T-helper 2 cell treated with Interferon-gamma antibody and Interleukin-4, amounts not matched to agents 5 μg/mL and 100 μg/mL, for 36 hours (primary cell): ENCODE measurements around the gene ADSL.

Experiments used
- DNase-seq: peaks from one replicate; pipeline ENCODE4 v3.0.0; 2021; ENCODE audit warnings: low spot score
- H3K27ac Mint-ChIP-seq: one replicate; pipeline ENCODE4 v1.8.0; 2021; ENCODE audit warnings: mild to moderate bottlenecking, mixed read lengths
- H3K27me3 Mint-ChIP-seq: one replicate; pipeline ENCODE4 v1.8.0; 2021; ENCODE audit warnings: low read depth, mixed read lengths
- H3K36me3 Mint-ChIP-seq: one replicate; pipeline ENCODE4 v1.8.0; 2021; ENCODE audit warnings: low read depth, mixed read lengths
- H3K4me1 Mint-ChIP-seq: one replicate; pipeline ENCODE4 v1.8.0; 2021; ENCODE audit warnings: low read depth, mixed read lengths
- H3K4me3 Mint-ChIP-seq: one replicate; pipeline ENCODE4 v1.8.0; 2022; ENCODE audit warnings: mild to moderate bottlenecking, moderate library complexity, mixed read lengths
- H3K9me3 Mint-ChIP-seq: one replicate; pipeline ENCODE4 v1.8.0; 2021; ENCODE audit warnings: mixed read lengths

The ADSL gene

GRCh38 chr22:40395607-40396006 is 49.3 kb downstream of the ADSL start:
- peaks cover 36% of the 10 kb centered on the region for H3K4me1 Mint-ChIP-seq
- no peak overlapping the region for H3K4me3 Mint-ChIP-seq
- DNase-seq = no peak
- no peak overlapping the region for H3K27ac Mint-ChIP-seq
- no peaks in the 10 kb centered on the region for H3K27me3 Mint-ChIP-seq
- H3K36me3 Mint-ChIP-seq = peaks cover 24% of the 10 kb centered on the region
- no peaks in the 10 kb centered on the region for H3K9me3 Mint-ChIP-seq

DNA sequence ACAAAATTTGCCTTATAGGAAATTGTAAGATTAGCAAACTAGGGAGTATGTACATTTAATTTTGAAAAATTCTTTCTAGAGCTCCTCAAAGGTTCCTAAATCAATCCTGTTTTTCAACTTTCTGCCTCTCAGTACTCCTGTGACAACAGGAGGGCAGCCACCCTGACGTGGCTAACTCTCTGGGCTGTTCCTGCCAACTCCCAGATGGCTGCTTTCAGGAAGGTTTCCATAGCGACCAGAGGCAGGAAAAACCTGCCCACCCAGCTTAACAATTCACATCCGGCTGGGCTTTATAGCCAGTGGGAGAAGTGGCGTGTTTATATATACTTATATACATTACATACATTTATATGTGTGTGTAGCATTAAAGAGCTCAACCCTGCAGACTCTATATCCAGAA is 50.6 kb downstream of the ADSL start:
- no peak overlapping the region for H3K27ac Mint-ChIP-seq
- peaks cover 29% of the 10 kb centered on the region for H3K36me3 Mint-ChIP-seq
- no peak for DNase-seq
- H3K4me1 Mint-ChIP-seq = peaks cover 45% of the 10 kb centered on the region
- H3K27me3 Mint-ChIP-seq = no peaks in the 10 kb centered on the region
- no peaks in the 10 kb centered on the region for H3K9me3 Mint-ChIP-seq
- H3K4me3 Mint-ChIP-seq = no peak overlapping the region

GRCh38 chr22:40397396-40397795 is 51.1 kb downstream of the ADSL start:
- no peak for DNase-seq
- H3K27ac Mint-ChIP-seq = peak overlapping the region; percentile 23
- peaks cover 46% of the 10 kb centered on the region for H3K4me1 Mint-ChIP-seq
- H3K9me3 Mint-ChIP-seq = no peaks in the 10 kb centered on the region
- peaks cover 34% of the 10 kb centered on the region for H3K36me3 Mint-ChIP-seq
- H3K4me3 Mint-ChIP-seq = no peak overlapping the region
- H3K27me3 Mint-ChIP-seq = no peaks in the 10 kb centered on the region

- peak overlapping the region; percentile 80 for H3K4me3 Mint-ChIP-seq
Measured at GRCh38 chr22:40399621-40400020, 53.3 kb downstream of the ADSL start.

GRCh38 chr22:40400159-40400558 is 53.9 kb downstream of the ADSL start:
- Mint-ChIP-seq H3K4me1 (peaks cover 55% of the 10 kb centered on the region), H3K36me3 (peaks cover 52% of the 10 kb centered on the region), H3K27ac (peak overlapping the region; percentile 89), H3K4me3 (peak overlapping the region; percentile 80), H3K27me3 (no peaks in the 10 kb centered on the region), H3K9me3 (no peaks in the 10 kb centered on the region)
- peak; percentile 53 for DNase-seq

More at GRCh38 chr22:40399621-40400020, 53.3 kb downstream of the ADSL start:
- peaks cover 52% of the 10 kb centered on the region for H3K36me3 Mint-ChIP-seq
- H3K27me3 Mint-ChIP-seq = no peaks in the 10 kb centered on the region
- H3K4me1 Mint-ChIP-seq = peaks cover 56% of the 10 kb centered on the region
- no peak for DNase-seq
- peak overlapping the region; percentile 89 for H3K27ac Mint-ChIP-seq
- no peaks in the 10 kb centered on the region for H3K9me3 Mint-ChIP-seq

- peak overlapping the region; percentile 82 for H3K27ac Mint-ChIP-seq
- H3K4me1 Mint-ChIP-seq = peaks cover 51% of the 10 kb centered on the region
- peaks cover 53% of the 10 kb centered on the region for H3K36me3 Mint-ChIP-seq
- H3K27me3 Mint-ChIP-seq = no peaks in the 10 kb centered on the region
- H3K4me3 Mint-ChIP-seq = peak overlapping the region; percentile 78
- peak; percentile 77 for DNase-seq
- H3K9me3 Mint-ChIP-seq = no peaks in the 10 kb centered on the region
Measured at GRCh38 chr22:40401532-40401931, 55.2 kb downstream of the ADSL start.

DNA sequence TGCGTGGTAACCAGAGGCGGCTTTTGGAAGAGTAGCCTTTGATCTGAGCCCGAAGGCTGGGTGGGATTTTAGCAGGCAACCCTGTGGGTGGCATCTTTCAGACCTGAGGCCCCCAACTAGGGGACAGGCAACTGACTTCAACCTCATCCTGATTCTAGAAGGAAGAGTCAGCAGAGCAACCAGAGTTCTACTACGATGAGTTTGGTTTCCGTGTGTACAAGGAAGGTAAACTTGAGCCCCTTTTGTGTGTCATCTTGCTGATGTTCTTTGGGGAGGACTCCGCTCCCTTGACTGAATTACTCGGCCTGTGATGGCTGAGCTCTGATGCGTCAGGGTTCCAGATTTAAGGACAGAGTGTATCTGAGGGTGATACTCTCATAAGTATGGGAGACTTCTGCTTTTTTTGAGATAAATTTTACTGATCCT is 55.7 kb downstream of the ADSL start:
- peak; percentile 18 for DNase-seq

GRCh38 chr22:40403141-40403540 is 56.8 kb downstream of the ADSL start:
- no peak for DNase-seq
- Mint-ChIP-seq H3K27me3 (no peaks in the 10 kb centered on the region), H3K27ac (no peak overlapping the region), H3K4me1 (peaks cover 42% of the 10 kb centered on the region), H3K36me3 (peaks cover 47% of the 10 kb centered on the region), H3K4me3 (no peak overlapping the region), H3K9me3 (no peaks in the 10 kb centered on the region)

More for the DNA sequence above, 55.7 kb downstream of the ADSL start:
- H3K36me3 Mint-ChIP-seq = peaks cover 49% of the 10 kb centered on the region
- H3K4me1 Mint-ChIP-seq = peaks cover 48% of the 10 kb centered on the region
- peak overlapping the region; percentile 82 for H3K27ac Mint-ChIP-seq
- no peaks in the 10 kb centered on the region for H3K9me3 Mint-ChIP-seq
- no peaks in the 10 kb centered on the region for H3K27me3 Mint-ChIP-seq
- peak overlapping the region; percentile 78 for H3K4me3 Mint-ChIP-seq

GRCh38 chr22:40403651-40404050 is 57.4 kb downstream of the ADSL start:
- Mint-ChIP-seq H3K4me3 (peak overlapping the region; percentile 28), H3K27me3 (no peaks in the 10 kb centered on the region), H3K9me3 (no peaks in the 10 kb centered on the region), H3K27ac (peak overlapping the region; percentile 58), H3K36me3 (peaks cover 51% of the 10 kb centered on the region), H3K4me1 (peaks cover 42% of the 10 kb centered on the region)
- no peak for DNase-seq

- Mint-ChIP-seq H3K4me1 (peaks cover 39% of the 10 kb centered on the region), H3K27me3 (no peaks in the 10 kb centered on the region), H3K4me3 (no peak overlapping the region), H3K27ac (no peak overlapping the region), H3K36me3 (peaks cover 52% of the 10 kb centered on the region), H3K9me3 (no peaks in the 10 kb centered on the region)
- DNase-seq = no peak
Measured at GRCh38 chr22:40404251-40405177, 58.2 kb downstream of the ADSL start.

DNA sequence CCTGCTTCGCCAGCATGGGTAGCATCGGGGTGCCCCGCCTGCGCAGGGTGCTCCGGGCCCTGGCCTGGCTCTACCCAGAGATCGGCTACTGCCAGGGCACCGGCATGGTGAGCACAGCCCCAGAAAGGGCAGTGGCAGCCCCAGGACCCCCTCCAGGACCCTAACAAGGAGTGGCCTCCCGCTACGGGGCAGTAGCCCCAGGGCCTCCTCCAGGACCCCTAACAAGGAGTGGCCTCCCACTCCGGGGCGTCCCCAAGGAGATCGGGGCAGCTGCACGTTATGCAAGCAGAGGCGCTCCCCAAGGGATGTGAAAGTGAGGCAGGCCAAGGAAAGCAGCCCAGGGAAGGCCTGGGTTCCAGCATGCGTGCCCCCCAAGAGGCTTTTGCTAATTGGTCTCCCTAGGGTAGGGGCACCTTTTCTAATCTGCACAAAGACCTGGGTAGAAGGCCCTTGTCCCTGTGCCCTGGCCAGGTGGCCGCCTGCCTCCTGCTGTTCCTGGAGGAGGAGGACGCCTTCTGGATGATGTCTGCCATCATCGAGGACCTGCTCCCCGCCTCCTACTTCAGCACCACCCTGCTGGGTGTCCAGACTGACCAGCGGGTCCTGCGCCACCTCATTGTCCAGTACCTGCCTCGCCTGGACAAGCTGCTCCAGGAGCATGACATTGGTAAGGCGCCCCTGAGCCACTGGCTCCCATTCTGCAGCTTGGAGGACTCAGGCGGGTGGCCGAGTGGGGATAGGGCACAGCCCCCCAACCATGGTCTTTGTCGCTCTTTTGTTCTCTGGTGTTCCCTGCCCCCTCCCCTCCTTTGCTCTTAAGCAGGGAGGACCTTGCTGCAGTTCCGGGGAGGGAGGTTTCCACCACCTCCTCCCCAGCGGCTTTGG is 59.1 kb downstream of the ADSL start:
- Mint-ChIP-seq H3K27ac (no peak overlapping the region), H3K36me3 (peaks cover 51% of the 10 kb centered on the region), H3K4me3 (no peak overlapping the region), H3K27me3 (no peaks in the 10 kb centered on the region), H3K9me3 (no peaks in the 10 kb centered on the region), H3K4me1 (peaks cover 30% of the 10 kb centered on the region)
- DNase-seq = no peak

GRCh38 chr22:40406063-40406890 is 60.0 kb downstream of the ADSL start:
- DNase-seq = no peak
- Mint-ChIP-seq H3K4me1 (peaks cover 22% of the 10 kb centered on the region), H3K4me3 (no peak overlapping the region), H3K36me3 (peaks cover 52% of the 10 kb centered on the region), H3K9me3 (no peaks in the 10 kb centered on the region), H3K27ac (no peak overlapping the region), H3K27me3 (no peaks in the 10 kb centered on the region)

GRCh38 chr22:40407021-40407761 is 60.9 kb downstream of the ADSL start:
- H3K27ac Mint-ChIP-seq = no peak overlapping the region
- H3K4me1 Mint-ChIP-seq = peaks cover 13% of the 10 kb centered on the region
- peaks cover 49% of the 10 kb centered on the region for H3K36me3 Mint-ChIP-seq
- no peaks in the 10 kb centered on the region for H3K9me3 Mint-ChIP-seq
- no peak overlapping the region for H3K4me3 Mint-ChIP-seq
- no peak for DNase-seq
- no peaks in the 10 kb centered on the region for H3K27me3 Mint-ChIP-seq
